PFSK-1 (cell line): ENCODE data around the gene DNAJB14.

Experiments used
- POLR2AphosphoS5 ChIP-seq: IDR thresholded peaks from 2 replicates; pipeline ENCODE4 v1.6.1; 2012; ENCODE audit warnings: low read depth, mild to moderate bottlenecking, control low read depth, low read length, moderate library complexity
- REST ChIP-seq, 2 experiments: IDR thresholded peaks; 2 replicates each; pipeline versions ENCODE4 v1.6.1 to v1.8.0; 2011 to 2012; ENCODE audit warnings: low read depth in 2 of 2, low read length in 2 of 2, control low read depth in 1 of 2, inconsistent platforms in 1 of 2, mild to moderate bottlenecking in 1 of 2, moderate library complexity in 1 of 2; ENCODE audit not compliant: insufficient read depth in 1 of 2
- TAF1 ChIP-seq: IDR thresholded peaks from 2 replicates; pipeline ENCODE4 v1.6.1; 2012; ENCODE audit warnings: low read length, control low read depth, borderline replicate concordance; ENCODE audit not compliant: insufficient read depth

DNA sequence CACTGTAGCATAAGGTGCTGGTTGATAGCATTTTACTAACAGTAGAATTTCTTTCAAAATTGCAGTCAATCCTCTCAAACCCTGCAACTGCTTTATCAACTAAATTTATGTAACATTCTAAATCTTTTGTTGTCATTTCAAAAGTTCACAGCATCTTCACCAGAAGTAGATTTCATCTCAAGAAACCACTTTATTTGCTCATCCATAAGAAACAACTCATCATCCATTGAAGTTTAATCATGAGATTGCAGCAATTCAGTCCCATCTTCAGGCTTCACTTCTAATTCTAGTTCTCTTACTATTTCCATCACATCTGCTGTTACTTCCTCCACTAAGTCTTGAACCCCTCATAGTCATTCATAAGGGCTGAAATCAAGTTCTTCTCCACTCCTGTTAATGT lies 73.8 kb downstream of the DNAJB14 start:
- TF ChIP-seq REST (IDR thresholded peaks at IDR 0.05; ENCODE audit: insufficient read depth in 1 of 2, low read depth in 2 of 2, low read length in 2 of 2) = no peak
- no peak for TF ChIP-seq TAF1
- TF ChIP-seq POLR2AphosphoS5 = no peak
